ENCODE measurements around the gene DNAJC11.
"Not testable (repeated sequence)": the region's sequence is repeated elsewhere in the genome, so short reads cannot be mapped to it uniquely, and the experiment has no call there.

Gene DNAJC11

GRCh38 chr1:6622396-6623152 is 79.0 kb downstream of the DNAJC11 start:
- no peak for DNase-seq

GRCh38 chr1:6621429-6622391 is 79.9 kb downstream of the DNAJC11 start:
- no peak for DNase-seq

GRCh38 chr1:6619045-6619444 is 82.6 kb downstream of the DNAJC11 start:
- no peak for DNase-seq

GRCh38 chr1:6614929-6615785 is 86.5 kb downstream of the DNAJC11 start:
- DNase-seq = no peak

GRCh38 chr1:6614019-6614928 is 87.3 kb downstream of the DNAJC11 start:
- no peak for DNase-seq

GRCh38 chr1:6613361-6614018 is 88.1 kb downstream of the DNAJC11 start, which contains the start of gene PHF13:
Gene PHF13, plus strand, starts transcription at chr1:6613731. Its CDS starts 336 bp downstream, at chr1:6614067.
- DNase-seq = peak; percentile 94

GRCh38 chr1:6612641-6613360 is 88.8 kb downstream of the DNAJC11 start:
- DNase-seq = no peak

GRCh38 chr1:6603915-6604558 is 97.6 kb downstream of the DNAJC11 start:
- DNase-seq = no peak

- DNase-seq = no peak
Observed at GRCh38 chr1:6603238-6603914, 98.2 kb downstream of the DNAJC11 start.

GRCh38 chr1:6602669-6603237 is 98.9 kb downstream of the DNAJC11 start, which contains the start of gene KLHL21:
Gene KLHL21, minus strand, starts transcription at chr1:6602869. Its CDS starts 52 bp downstream, at chr1:6602817.
- DNase-seq = no peak

- DNase-seq = no peak
Observed at GRCh38 chr1:6601923-6602668, 99.5 kb downstream of the DNAJC11 start.

GRCh38 chr1:6601049-6601922 is 100.3 kb downstream of the DNAJC11 start:
- no peak for DNase-seq

- DNase-seq = no peak
Observed at GRCh38 chr1:6600410-6601048, 101.1 kb downstream of the DNAJC11 start.

- not testable (repeated sequence) for DNase-seq
Observed at GRCh38 chr1:6599991-6600390, 101.6 kb downstream of the DNAJC11 start.

GRCh38 chr1:6599141-6599975 is 102.3 kb downstream of the DNAJC11 start:
- DNase-seq = no peak

GRCh38 chr1:6597777-6598131 is 103.9 kb downstream of the DNAJC11 start:
- no peak for DNase-seq

Data from NCI-H187 treated with DMSO at 0.1 percent for 48 hours (cell line).